Germinal center (tissue), 1 donor: ENCODE data around the gene ANKRD35.

Experiments used
- DNase-seq: peaks from one replicate; pipeline ENCODE4 v3.0.0; 2012; ENCODE audit warnings: mixed read lengths, low spot score

Gene ANKRD35

GRCh38 chr1:145895471-145895870 is 9.8 kb upstream of the ANKRD35 start:
- no peak for DNase-seq

- no peak for DNase-seq
These were observed 7.8 kb upstream of the ANKRD35 start for GRCh38 chr1:145893306-145894055.

GRCh38 chr1:145892486-145893087 is 6.9 kb upstream of the ANKRD35 start:
- no peak for DNase-seq

GRCh38 chr1:145891587-145892485 is 6.2 kb upstream of the ANKRD35 start:
- peak; percentile 67 for DNase-seq

DNA sequence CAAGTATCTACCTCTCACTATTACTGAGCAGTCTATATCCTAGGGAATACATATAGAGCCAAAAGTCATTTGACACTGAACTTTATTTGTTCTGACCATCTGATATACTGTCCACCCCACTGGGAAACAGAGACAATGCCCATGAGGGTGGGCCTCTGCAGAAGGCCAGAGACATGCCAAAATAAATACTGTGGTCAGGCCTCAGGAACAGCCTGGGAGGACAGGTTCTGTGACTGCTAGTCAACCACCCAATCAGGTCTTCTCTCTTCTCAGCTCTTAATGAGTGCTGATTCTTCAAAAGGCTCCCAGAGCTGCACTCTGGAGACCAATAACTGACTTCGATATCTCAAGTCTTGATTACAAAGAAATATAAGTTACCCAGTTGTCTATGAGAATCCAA is 5.5 kb upstream of the ANKRD35 start:
- DNase-seq = no peak

DNA sequence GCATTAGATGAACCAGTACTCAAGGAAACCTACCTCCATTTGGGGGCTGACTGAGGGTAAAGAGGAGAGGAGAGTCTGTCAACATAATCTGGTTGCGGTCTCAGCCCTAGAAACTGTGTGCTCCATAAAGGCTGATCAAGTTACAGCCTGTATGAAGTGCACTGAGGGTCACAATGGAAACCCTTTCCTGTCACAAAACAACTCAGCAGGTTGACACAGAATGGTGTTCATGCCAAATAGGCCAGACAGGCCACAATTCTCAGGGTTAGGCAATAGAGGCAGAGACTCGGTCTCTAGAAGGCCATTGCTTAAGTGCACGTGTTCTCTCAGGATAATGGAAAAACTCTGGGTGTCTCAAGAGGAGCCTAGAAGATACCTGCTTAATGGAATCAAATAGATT is 4.1 kb upstream of the ANKRD35 start:
- DNase-seq = no peak

- DNase-seq = no peak
These were observed 2.0 kb upstream of the ANKRD35 start for GRCh38 chr1:145887631-145888030.

- DNase-seq = no peak
These were observed 1.1 kb upstream of the ANKRD35 start for GRCh38 chr1:145886816-145887215.

GRCh38 chr1:145886390-145886789 is 724 bp upstream of the ANKRD35 start:
- no peak for DNase-seq

GRCh38 chr1:145884675-145885074 is 991 bp downstream of the ANKRD35 start:
- DNase-seq = no peak

DNA sequence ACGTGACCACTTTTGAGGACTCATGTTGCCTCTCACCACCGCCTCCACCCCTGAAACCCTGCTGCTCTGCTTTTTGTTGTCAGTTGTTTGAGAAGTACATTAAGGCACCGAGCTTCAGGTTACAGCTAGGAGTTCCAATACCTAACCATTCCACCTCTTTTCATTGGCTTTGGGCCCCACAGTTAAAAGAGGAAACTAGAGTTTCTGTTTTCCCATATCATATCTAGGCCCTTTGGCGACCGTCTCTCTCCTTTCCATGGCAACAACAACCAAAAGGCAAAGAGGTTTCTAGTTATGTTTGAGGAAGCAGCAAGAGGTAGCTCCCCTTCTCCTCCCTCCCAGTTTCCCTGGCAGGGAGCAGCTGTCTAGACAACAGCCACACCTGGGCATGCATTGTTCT is 5.9 kb downstream of the ANKRD35 start:
- no peak for DNase-seq

- no peak for DNase-seq
These were observed 6.9 kb downstream of the ANKRD35 start for GRCh38 chr1:145878724-145879123.

GRCh38 chr1:145877923-145878486 is 7.7 kb downstream of the ANKRD35 start:
- DNase-seq = no peak

DNA sequence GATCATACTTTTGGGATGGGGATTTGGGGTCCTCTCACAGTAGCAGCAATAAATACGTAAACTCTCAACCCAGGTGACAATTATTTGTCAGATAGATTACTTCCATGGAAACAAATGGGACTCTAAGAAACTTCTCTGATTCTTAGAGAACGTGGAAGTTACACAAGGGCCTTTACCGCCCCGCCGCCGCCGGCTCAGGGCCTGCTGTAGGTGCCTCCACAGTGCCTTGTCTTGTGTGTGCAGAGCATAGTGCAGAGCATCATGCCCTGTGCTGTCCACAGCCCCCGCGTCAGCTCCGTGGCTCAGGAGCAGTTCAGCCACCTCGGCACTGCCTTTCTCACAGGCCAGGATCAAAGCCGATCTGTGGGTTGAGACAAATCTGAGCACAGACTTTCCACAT is 11.0 kb downstream of the ANKRD35 start:
- DNase-seq = no peak

- DNase-seq = peak; percentile 50
These were observed 13.4 kb downstream of the ANKRD35 start for GRCh38 chr1:145871994-145872924.

- no peak for DNase-seq
These were observed 17.4 kb downstream of the ANKRD35 start for GRCh38 chr1:145868232-145868631.

DNA sequence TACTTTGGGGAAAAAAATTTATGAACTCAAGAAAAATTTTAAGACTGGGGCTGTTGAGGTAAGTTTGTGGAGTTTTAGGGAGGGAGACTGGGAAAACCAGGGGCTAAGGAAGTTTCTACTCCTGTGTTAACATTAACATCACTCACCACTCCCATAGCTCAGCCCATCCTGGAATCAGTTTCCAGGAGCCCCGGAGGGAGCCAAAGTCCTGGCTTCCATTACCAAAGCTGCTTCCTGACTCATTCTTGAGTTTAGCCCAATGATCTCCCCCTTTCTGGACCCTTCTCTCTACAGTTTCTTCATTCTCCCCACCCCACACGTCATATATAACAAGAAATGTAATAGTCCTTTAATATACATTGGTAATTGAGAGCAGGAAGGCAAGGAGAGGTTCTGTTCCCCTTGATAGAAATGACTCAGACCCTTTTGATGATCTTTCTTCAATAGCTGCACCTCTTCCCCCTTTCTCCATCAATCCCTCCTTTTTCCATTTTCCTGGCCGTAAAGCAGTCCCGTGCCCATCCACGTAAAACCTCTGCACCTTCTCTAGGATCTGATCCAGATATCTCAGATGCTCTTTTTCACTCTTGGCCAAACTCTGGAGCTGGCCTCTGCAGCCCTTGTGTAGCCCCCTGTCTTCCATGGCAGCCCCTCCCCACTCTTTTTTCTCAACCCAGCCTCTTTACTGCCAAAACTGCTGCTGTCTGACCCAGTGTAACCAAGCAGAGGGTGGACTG is 22.2 kb downstream of the ANKRD35 start:
- DNase-seq = no peak

DNA sequence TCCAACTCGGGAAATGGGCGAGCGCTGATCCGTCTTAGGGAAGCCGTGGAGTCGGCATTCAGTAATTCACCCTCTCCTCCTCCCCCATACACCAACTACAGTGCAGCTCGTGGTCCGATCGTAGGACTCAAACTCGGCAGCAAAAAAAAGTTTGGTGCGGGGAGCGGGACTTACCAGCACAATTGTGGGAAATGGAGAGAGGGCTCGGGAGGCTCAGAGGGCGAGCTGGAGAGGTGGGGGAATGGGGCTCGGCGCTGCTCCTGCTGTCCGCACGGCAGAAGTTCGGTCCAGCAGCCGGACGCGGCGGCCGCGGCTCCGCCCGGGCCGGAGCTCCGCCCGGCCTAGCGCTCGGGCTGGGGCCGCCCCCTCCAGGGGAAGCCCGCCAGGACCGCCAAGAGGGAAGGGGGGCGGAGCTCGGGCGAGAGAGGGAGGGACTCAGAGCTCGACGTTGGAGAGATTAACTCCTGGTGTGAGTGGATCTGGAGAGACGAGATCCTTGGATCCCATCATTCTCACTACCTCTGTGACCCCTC is 26.1 kb downstream of the ANKRD35 start:
- peak; percentile 89 for DNase-seq

GRCh38 chr1:145858901-145859490 is 26.7 kb downstream of the ANKRD35 start, which contains the start of gene PIAS3:
Gene PIAS3 (minus strand): TSS chr1:145859081. CDS start chr1:145858990, 91 bp downstream.
- peak; percentile 96 for DNase-seq
